HCT116 (cell line): ENCODE measurements around the gene UBE3D. TPM values are rescaled to one million over a fixed set of nuclear protein-coding genes. Genes with fewer than 3 reads are reported as not detected.

Source experiments
- ATAC-seq: fragments of 200-7000 bp; cut with Tn5 transposase; 2 replicates; pipeline ENCODE4 v1.9.1; 2020; ENCODE audit warnings: mild to moderate bottlenecking, moderate library complexity
- BruUV-seq: library from RNA; stranded (reverse); fragments of 400-500 nt; replicated peaks from 2 replicates; lab custom pipeline; 2021; lab: Mats Ljungman, UMichigan
- CTCF ChIA-PET: fragments of 300-600 bp; sonication (Branson Sonifier 250); formaldehyde crosslinking; loops from one replicate; lab custom pipeline; 2021; ENCODE audit warnings: antibody characterized with exemption; lab: Charles Lee
- POLR2A ChIA-PET: fragments of 300-600, 350-600 bp; sonication (Branson Sonifier 250); formaldehyde crosslinking; loops from one replicate; lab custom pipeline; 2021; ENCODE audit warnings: antibody characterized with exemption; lab: Charles Lee
- RAD21 ChIA-PET, 2 experiments: fragments of 300-600 bp; sonication (Branson Sonifier 250); formaldehyde crosslinking; loops; one replicate each; lab custom pipeline; 2023; ENCODE audit warnings: low total read pairs in 2 of 2; ENCODE audit not compliant: uncharacterized antibody in 2 of 2, unreplicated experiment in 2 of 2, low non-redundant PET in 1 of 2; lab: Charles Lee
- DNase-seq: peaks from one replicate; pipeline ENCODE4 v3.0.0-alpha.2; 2010; ENCODE audit warnings: low read depth, low spot score
- H2AFZ ChIP-seq: fragments of 200-600 bp; shearing (Covaris generic), sonication (generic); 2 replicates; pipeline ENCODE4 v1.6.1; 2017; ENCODE audit warnings: low read depth, mixed run types, mixed read lengths, antibody characterized with exemption, low read length; ENCODE audit not compliant: poor library complexity, severe bottlenecking
- H3K27ac ChIP-seq: 2 replicates; pipeline ENCODE4 v1.5.1; 2012; ENCODE audit warnings: low read depth, low read length
- H3K27me3 ChIP-seq: fragments of 200-600 bp; sonication (generic); 2 replicates; pipeline ENCODE4 v1.6.1; 2016; ENCODE audit warnings: mixed run types, low read length, mixed read lengths; ENCODE audit not compliant: insufficient read depth
- H3K36me3 ChIP-seq, 2 experiments: fragments of 200-500 bp in 1 of 2; fragments of 200-600 bp in 1 of 2; sonication (Bioruptor generic) in 1 of 2; sonication (generic) in 1 of 2; 2 replicates each; pipeline versions ENCODE4 v1.5.1 to v1.6.1; 2014 to 2016; ENCODE audit warnings: low read length in 2 of 2, inconsistent platforms in 1 of 2, mixed read lengths in 1 of 2, mixed run types in 1 of 2; ENCODE audit not compliant: insufficient read depth in 2 of 2, control insufficient read depth in 1 of 2
- H3K4me1 ChIP-seq, 2 experiments: fragments of 200-600 bp in 1 of 2; sonication (generic) in 1 of 2; 2 replicates each; pipeline versions ENCODE4 v1.5.1 to v1.6.1; 2012 to 2017; ENCODE audit warnings: low read length in 2 of 2, inconsistent platforms in 1 of 2, mild to moderate bottlenecking in 1 of 2, mixed read lengths in 1 of 2, mixed run types in 1 of 2, moderate library complexity in 1 of 2; ENCODE audit not compliant: insufficient read depth in 2 of 2, control insufficient read depth in 1 of 2
- H3K4me2 ChIP-seq: fragments of 200-600 bp; sonication (generic); 2 replicates; pipeline ENCODE4 v1.6.1; 2017; ENCODE audit warnings: mixed run types, low read length, mixed read lengths
- H3K4me3 ChIP-seq, 2 experiments: fragments of 200-600 bp in 1 of 2; sonication (generic) in 1 of 2; replicated peaks in 1 of 2; 2 replicates each; pipeline ENCODE4 v1.5.1; 2011 to 2016; ENCODE audit warnings: low read length in 2 of 2, control low read depth in 1 of 2, low read depth in 1 of 2, mild to moderate bottlenecking in 1 of 2, mixed read lengths in 1 of 2, mixed run types in 1 of 2
- H3K79me2 ChIP-seq: fragments of 200-600 bp; sonication (generic); 2 replicates; pipeline ENCODE4 v1.6.1; 2017; ENCODE audit warnings: mild to moderate bottlenecking, mixed run types, low read length, moderate library complexity, mixed read lengths; ENCODE audit not compliant: insufficient read depth
- H3K9ac ChIP-seq: fragments of 200-600 bp; sonication (generic); 2 replicates; pipeline ENCODE4 v1.6.1; 2016; ENCODE audit warnings: low read length, mixed read lengths
- H3K9me2 ChIP-seq: fragments of 200-600 bp; sonication (generic), shearing (Covaris generic); 2 replicates; pipeline ENCODE4 v1.6.1; 2017; ENCODE audit warnings: mixed run types, mild to moderate bottlenecking, moderate library complexity; ENCODE audit not compliant: insufficient read depth
- H3K9me3 ChIP-seq, 2 experiments: fragments of 200-500 bp in 1 of 2; fragments of 200-600 bp in 1 of 2; sonication (Bioruptor generic) in 1 of 2; sonication (generic) in 1 of 2; 2 replicates each; pipeline ENCODE4 v1.6.1; 2014 to 2017; ENCODE audit warnings: low read length in 2 of 2, mixed read lengths in 2 of 2, inconsistent platforms in 1 of 2, low read depth in 1 of 2, mild to moderate bottlenecking in 1 of 2, mixed run types in 1 of 2, moderate library complexity in 1 of 2; ENCODE audit not compliant: control insufficient read depth in 1 of 2, insufficient read depth in 1 of 2
- H4K20me1 ChIP-seq: fragments of 200-600 bp; sonication (generic), shearing (Covaris generic); 2 replicates; pipeline ENCODE4 v1.6.1; 2017; ENCODE audit warnings: mixed run types, mild to moderate bottlenecking, moderate library complexity; ENCODE audit not compliant: insufficient read depth
- CEBPB ChIP-seq: IDR thresholded peaks from 2 replicates; pipeline ENCODE4 v1.6.1; 2012; ENCODE audit warnings: low read depth
- EGR1 ChIP-seq: IDR thresholded peaks from 2 replicates; pipeline ENCODE4 v1.6.1; 2012; ENCODE audit warnings: low read depth
- FOSL1 ChIP-seq: IDR thresholded peaks from 2 replicates; pipeline ENCODE4 v1.6.1; 2012; ENCODE audit warnings: low read depth
- MAX ChIP-seq: IDR thresholded peaks from 2 replicates; pipeline ENCODE4 v1.6.1; 2012
- POLR2A ChIP-seq: IDR thresholded peaks from 2 replicates; pipeline ENCODE4 v1.7.0; 2011; ENCODE audit warnings: borderline replicate concordance; ENCODE audit not compliant: insufficient read depth, insufficient read length; ENCODE audit errors: extremely low read depth
- POLR2AphosphoS5 ChIP-seq: IDR thresholded peaks from 2 replicates; pipeline ENCODE4 v1.6.1; 2011; ENCODE audit warnings: mild to moderate bottlenecking, low read depth, low read length, moderate library complexity
- RAD21 ChIP-seq: IDR thresholded peaks from 2 replicates; pipeline ENCODE4 v1.6.1; 2012; ENCODE audit warnings: low read depth, mild to moderate bottlenecking
- SIN3A ChIP-seq: IDR thresholded peaks from 2 replicates; pipeline ENCODE4 v1.6.1; 2012; ENCODE audit warnings: low read depth
- SP1 ChIP-seq: IDR thresholded peaks from 2 replicates; pipeline ENCODE4 v1.6.1; 2012; ENCODE audit warnings: low read depth
- SRF ChIP-seq: IDR thresholded peaks from 2 replicates; pipeline ENCODE4 v1.6.1; 2012; ENCODE audit warnings: low read depth
- TCF7L2 ChIP-seq: IDR thresholded peaks from 2 replicates; pipeline ENCODE4 v1.7.0; 2011; ENCODE audit warnings: borderline replicate concordance, inconsistent platforms; ENCODE audit not compliant: insufficient read depth, insufficient read length; ENCODE audit errors: extremely low read depth
- YY1 ChIP-seq: IDR thresholded peaks from 2 replicates; pipeline ENCODE4 v1.6.1; 2011; ENCODE audit warnings: low read length, low read depth, moderate library complexity, mild to moderate bottlenecking; ENCODE audit not compliant: insufficient replicate concordance; ENCODE audit errors: extremely low read depth
- ZFX ChIP-seq: fragments of 450-650 bp; IDR thresholded peaks from 2 replicates; pipeline ENCODE4 v1.6.1; 2017
- intact Hi-C: fragments of 100-400 bp; cut with micrococcal nuclease; formaldehyde crosslinking; loops from 2 replicates; pipeline ENCODE4 v1.10.0; 2022
- total RNA-seq: library from RNA; stranded (reverse); gene quantifications from one replicate; pipeline ENCODE4 v1.2.1, GENCODE V29; 2021; ENCODE audit not compliant: unreplicated experiment
- TF ChIP-seq, protein P1 (sequence below): IDR thresholded peaks from 2 replicates; pipeline ENCODE4 v1.6.1; 2012

Gene UBE3D
- total RNA-seq, 1 experiment from 2014 or later, result 9.0 TPM

DNA sequence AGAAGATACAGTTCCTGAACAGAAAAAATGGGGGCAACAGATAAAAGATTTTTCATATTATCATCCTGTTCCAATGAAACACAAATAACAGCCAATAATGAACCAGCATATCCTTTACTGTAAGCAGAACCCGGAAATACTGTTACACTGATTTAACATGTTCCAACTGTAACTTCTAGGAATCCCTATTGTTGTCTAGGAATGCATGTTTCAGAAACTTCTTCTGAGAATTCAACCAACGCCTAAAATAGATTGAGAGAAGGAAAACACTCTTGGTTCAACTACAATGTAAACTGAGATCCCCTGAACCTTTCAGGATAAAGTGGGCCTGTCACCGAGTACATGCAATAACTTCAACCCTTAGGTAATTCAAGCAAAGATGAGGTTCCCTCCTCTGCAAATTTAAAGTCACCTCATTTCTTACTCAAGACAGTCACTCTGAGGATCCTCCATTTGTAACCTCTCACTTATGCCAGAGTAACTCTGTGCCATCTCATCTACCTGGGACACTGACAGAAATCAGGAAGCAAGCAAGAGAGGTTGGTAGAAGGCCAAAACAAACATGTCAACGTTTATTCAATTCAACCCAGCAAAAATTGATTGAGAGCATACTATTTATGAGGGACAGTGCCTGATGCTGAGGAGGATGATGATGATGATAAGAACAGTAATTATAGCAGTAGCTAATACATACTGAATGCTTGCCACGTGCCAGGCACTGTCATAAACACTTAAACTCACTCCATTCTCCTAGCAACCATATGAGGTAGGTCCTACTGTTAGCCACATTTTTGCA, 14.1 kb downstream of the UBE3D start:
- no peaks in the 10 kb centered on the region for H4K20me1 ChIP-seq
- H3K36me3 ChIP-seq, result peaks cover 5 to 12% of the 10 kb centered on the region in 2 experiments; a peak in 2 of 4 replicates
- no peak overlapping the region for H2AFZ ChIP-seq
- H3K9me3 ChIP-seq, result no peaks in the 10 kb centered on the region
- no peaks in the 10 kb centered on the region for H3K27me3 ChIP-seq
- H3K4me1 ChIP-seq, result no peaks in the 10 kb centered on the region; a peak in 1 of 4 replicates
- ATAC-seq, result no peak
- ChIA-PET CTCF (no interaction called here), RAD21 (no interaction called here), POLR2A (no interaction called here)
- H3K27ac ChIP-seq, result no peak overlapping the region
- peaks cover 3% of the 10 kb centered on the region; the same call in 1 of the 2 replicates for H3K79me2 ChIP-seq
- BruUV-seq, result no TSS peak
- no peak for DNase-seq
- no peak overlapping the region for H3K4me3 ChIP-seq
- intact Hi-C loops, result no loop called here
- no peak overlapping the region for H3K4me2 ChIP-seq
- H3K9ac ChIP-seq, result no peak overlapping the region
- no peaks in the 10 kb centered on the region for H3K9me2 ChIP-seq
- TF ChIP-seq POLR2AphosphoS5 (no peak), POLR2A (no peak), YY1 (no peak), SRF (no peak), CEBPB (no peak), FOSL1 (no peak), EGR1 (no peak), SIN3A (no peak), SP1 (no peak), TCF7L2 (no peak), MAX (no peak), RAD21 (no peak), ZFX (no peak)
- TF ChIP-seq, protein P1, sequence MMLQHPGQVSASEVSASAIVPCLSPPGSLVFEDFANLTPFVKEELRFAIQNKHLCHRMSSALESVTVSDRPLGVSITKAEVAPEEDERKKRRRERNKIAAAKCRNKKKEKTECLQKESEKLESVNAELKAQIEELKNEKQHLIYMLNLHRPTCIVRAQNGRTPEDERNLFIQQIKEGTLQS, result no peak
- TF ChIP-seq, all 23 proteins: peak for 0
